SK-N-SH (cell line): ENCODE measurements around the gene AVPR1A.

Experiments
- ELF1 ChIP-seq: IDR thresholded peaks from 2 replicates; pipeline ENCODE4 v1.4.0; 2012
- FOXJ3 ChIP-seq: sonication (generic); formaldehyde crosslinking; IDR thresholded peaks from 2 replicates; pipeline ENCODE4 v1.5.1; 2020; ENCODE audit warnings: mild to moderate bottlenecking, missing genetic modification reagents
- RXRA ChIP-seq: IDR thresholded peaks from 2 replicates; pipeline ENCODE4 v1.4.0; 2012; ENCODE audit warnings: low read depth, mild to moderate bottlenecking, borderline replicate concordance
- TAF1 ChIP-seq: IDR thresholded peaks from 2 replicates; pipeline ENCODE4 v1.6.1; 2012; ENCODE audit warnings: low read depth, mild to moderate bottlenecking, low read length, moderate library complexity, borderline replicate concordance
- TF ChIP-seq, protein P1 (sequence below): fragments of 200-600 bp; sonication (generic); IDR thresholded peaks from 2 replicates; pipeline ENCODE4 v1.6.1; 2017; ENCODE audit warnings: antibody characterized with exemption, mild to moderate bottlenecking, moderate library complexity
- TF ChIP-seq, protein P2 (sequence below): IDR thresholded peaks from 2 replicates; pipeline ENCODE4 v1.4.0; 2012; ENCODE audit warnings: low read depth
- TF ChIP-seq, protein P3 (sequence below): fragments of 150-350 bp; IDR thresholded peaks from 2 replicates; pipeline ENCODE4 v1.6.1; 2017; ENCODE audit warnings: antibody characterized with exemption, low read length, low read depth, borderline replicate concordance

DNA sequence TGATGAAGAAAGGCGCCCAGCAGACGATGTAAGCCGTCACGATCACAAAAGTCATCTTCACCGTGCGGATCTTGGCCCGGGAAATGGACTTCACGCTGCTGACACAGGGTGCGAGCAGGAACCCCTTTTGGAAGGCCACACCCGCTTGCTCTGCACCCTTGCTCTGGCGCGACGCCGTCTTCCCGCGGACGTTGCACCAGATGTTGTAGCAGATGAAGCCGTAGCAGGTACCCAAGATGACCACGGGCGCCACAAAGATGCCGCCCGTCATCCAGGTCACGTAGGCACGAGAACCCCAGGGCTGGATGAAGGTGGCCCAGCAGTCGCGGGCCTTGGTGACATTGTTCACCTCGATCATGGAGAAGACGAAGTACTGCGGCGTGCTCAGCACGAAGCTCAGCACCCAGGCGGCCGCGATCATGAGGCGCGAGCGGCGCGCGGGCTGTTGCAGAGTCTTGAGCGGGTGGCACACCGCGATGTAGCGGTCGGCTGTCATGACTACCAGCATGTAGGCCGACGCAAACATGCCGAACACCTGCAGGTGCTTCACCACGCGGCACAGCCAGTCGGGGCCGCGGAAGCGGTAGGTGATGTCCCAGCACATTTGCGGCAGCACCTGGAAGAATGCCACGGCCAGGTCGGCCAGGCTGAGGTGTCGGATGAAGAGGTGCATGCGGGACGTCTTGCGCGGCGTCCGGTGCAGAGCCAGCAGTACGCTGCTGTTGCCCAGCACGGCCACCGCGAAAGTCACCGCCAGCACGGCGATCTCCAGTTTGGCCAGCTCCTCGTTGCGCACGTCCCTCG is 890 bp downstream of the AVPR1A start:
- TF ChIP-seq, protein P1, sequence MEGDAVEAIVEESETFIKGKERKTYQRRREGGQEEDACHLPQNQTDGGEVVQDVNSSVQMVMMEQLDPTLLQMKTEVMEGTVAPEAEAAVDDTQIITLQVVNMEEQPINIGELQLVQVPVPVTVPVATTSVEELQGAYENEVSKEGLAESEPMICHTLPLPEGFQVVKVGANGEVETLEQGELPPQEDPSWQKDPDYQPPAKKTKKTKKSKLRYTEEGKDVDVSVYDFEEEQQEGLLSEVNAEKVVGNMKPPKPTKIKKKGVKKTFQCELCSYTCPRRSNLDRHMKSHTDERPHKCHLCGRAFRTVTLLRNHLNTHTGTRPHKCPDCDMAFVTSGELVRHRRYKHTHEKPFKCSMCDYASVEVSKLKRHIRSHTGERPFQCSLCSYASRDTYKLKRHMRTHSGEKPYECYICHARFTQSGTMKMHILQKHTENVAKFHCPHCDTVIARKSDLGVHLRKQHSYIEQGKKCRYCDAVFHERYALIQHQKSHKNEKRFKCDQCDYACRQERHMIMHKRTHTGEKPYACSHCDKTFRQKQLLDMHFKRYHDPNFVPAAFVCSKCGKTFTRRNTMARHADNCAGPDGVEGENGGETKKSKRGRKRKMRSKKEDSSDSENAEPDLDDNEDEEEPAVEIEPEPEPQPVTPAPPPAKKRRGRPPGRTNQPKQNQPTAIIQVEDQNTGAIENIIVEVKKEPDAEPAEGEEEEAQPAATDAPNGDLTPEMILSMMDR, result no peak
- TF ChIP-seq TAF1 (no peak), ELF1 (no peak), FOXJ3 (CRISPR knock-in tag) (no peak), RXRA (no peak)
- TF ChIP-seq, protein P2, sequence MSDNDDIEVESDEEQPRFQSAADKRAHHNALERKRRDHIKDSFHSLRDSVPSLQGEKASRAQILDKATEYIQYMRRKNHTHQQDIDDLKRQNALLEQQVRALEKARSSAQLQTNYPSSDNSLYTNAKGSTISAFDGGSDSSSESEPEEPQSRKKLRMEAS, result no peak
- TF ChIP-seq, protein P3, sequence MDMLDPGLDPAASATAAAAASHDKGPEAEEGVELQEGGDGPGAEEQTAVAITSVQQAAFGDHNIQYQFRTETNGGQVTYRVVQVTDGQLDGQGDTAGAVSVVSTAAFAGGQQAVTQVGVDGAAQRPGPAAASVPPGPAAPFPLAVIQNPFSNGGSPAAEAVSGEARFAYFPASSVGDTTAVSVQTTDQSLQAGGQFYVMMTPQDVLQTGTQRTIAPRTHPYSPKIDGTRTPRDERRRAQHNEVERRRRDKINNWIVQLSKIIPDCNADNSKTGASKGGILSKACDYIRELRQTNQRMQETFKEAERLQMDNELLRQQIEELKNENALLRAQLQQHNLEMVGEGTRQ, result no peak
